ENCODE data around the gene HBS1L.

DNA sequence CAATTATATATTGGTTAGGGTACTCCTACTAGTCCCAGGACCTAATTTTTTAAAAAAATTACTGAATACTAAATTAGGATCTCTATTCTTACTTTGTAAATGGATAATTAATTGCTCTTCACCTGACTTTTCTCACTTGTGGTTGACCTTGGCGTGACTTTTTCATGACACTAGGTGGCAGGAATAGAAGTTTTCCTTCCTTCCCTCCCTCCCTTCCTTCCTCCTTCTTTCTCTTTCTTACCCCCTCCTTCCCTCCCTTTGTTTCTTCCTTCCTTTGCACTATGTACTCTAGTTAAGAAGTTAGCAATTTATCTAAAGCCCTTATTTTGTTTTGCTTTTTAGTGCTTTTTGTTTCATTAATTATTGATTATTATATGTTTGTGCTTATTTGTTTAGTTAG is 20.4 kb upstream of the HBS1L start:
- TF ChIP-seq, protein P1, sequence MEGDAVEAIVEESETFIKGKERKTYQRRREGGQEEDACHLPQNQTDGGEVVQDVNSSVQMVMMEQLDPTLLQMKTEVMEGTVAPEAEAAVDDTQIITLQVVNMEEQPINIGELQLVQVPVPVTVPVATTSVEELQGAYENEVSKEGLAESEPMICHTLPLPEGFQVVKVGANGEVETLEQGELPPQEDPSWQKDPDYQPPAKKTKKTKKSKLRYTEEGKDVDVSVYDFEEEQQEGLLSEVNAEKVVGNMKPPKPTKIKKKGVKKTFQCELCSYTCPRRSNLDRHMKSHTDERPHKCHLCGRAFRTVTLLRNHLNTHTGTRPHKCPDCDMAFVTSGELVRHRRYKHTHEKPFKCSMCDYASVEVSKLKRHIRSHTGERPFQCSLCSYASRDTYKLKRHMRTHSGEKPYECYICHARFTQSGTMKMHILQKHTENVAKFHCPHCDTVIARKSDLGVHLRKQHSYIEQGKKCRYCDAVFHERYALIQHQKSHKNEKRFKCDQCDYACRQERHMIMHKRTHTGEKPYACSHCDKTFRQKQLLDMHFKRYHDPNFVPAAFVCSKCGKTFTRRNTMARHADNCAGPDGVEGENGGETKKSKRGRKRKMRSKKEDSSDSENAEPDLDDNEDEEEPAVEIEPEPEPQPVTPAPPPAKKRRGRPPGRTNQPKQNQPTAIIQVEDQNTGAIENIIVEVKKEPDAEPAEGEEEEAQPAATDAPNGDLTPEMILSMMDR (IDR thresholded peaks at IDR 0.05 in 8 of 11, conservative IDR thresholded peaks at IDR 0.05 in 3 of 11) = no peak
- no peak for TF ChIP-seq POLR2AphosphoS5 (IDR thresholded peaks at IDR 0.05)
